CD14-positive monocyte (primary cell): ENCODE data around the gene PNMA1. TPM values are rescaled to one million over a fixed set of nuclear protein-coding genes. Genes with fewer than 3 reads are reported as not detected.

Source experiments
- DNase-seq, 3 donors: peaks; one replicate each; pipeline ENCODE4 v3.0.0-alpha.2; 2011 to 2022
- H2AFZ ChIP-seq: 2 replicates; pipeline ENCODE4 v1.6.0; 2012; ENCODE audit warnings: mild to moderate bottlenecking, low read depth, low read length, inconsistent platforms; ENCODE audit not compliant: insufficient read depth, poor library complexity, severe bottlenecking
- H3K27ac ChIP-seq, 2 donors: 1 replicate in 1 of 2; 2 replicates in 1 of 2; pipeline ENCODE4 v1.5.1; 2012 to 2013; ENCODE audit warnings: low read length in 2 of 2, control low read depth in 1 of 2, inconsistent platforms in 1 of 2, low read depth in 1 of 2, mild to moderate bottlenecking in 1 of 2
- H3K27me3 ChIP-seq, 2 donors: one replicate each; pipeline versions ENCODE4 v1.6.0 to v1.6.1; 2011 to 2013; ENCODE audit warnings: low read length in 2 of 2; ENCODE audit not compliant: control insufficient read depth in 2 of 2, insufficient read depth in 2 of 2
- H3K36me3 ChIP-seq, 2 donors: replicated peaks in 1 of 2; 1 replicate in 1 of 2; 2 replicates in 1 of 2; pipeline versions ENCODE4 v1.5.1 to v1.6.1; 2012 to 2013; ENCODE audit warnings: low read length in 2 of 2, control low read depth in 1 of 2, inconsistent platforms in 1 of 2, mild to moderate bottlenecking in 1 of 2; ENCODE audit not compliant: insufficient read depth in 2 of 2, control insufficient read depth in 1 of 2
- H3K4me1 ChIP-seq, 2 donors: 1 replicate in 1 of 2; 2 replicates in 1 of 2; pipeline versions ENCODE4 v1.5.1 to v1.6.1; 2012 to 2013; ENCODE audit warnings: low read length in 2 of 2, control low read depth in 1 of 2, inconsistent platforms in 1 of 2, mild to moderate bottlenecking in 1 of 2, moderate library complexity in 1 of 2; ENCODE audit not compliant: insufficient read depth in 2 of 2, control insufficient read depth in 1 of 2
- H3K4me2 ChIP-seq: replicated peaks from 2 replicates; pipeline ENCODE3; 2012; ENCODE audit warnings: low read length, moderate library complexity, mild to moderate bottlenecking; ENCODE audit not compliant: poor library complexity, severe bottlenecking; ENCODE audit errors: extremely low read depth
- H3K4me3 ChIP-seq, 3 experiments: fragments of 200-600 bp in 1 of 3; sonication (generic) in 1 of 3; replicated peaks in 1 of 3; 1 replicate in 2 of 3; 2 replicates in 1 of 3; pipeline ENCODE4 v1.5.1; 2011 to 2013; ENCODE audit warnings: low read length in 3 of 3, mild to moderate bottlenecking in 3 of 3, control low read depth in 2 of 3, low read depth in 2 of 3, inconsistent platforms in 1 of 3, moderate library complexity in 1 of 3
- H3K79me2 ChIP-seq: 2 replicates; pipeline ENCODE4 v1.6.0; 2012; ENCODE audit warnings: mild to moderate bottlenecking, control low read depth, inconsistent platforms, low read length, moderate library complexity; ENCODE audit not compliant: insufficient read depth
- H3K9ac ChIP-seq: 2 replicates; pipeline ENCODE4 v1.6.0; 2017; ENCODE audit warnings: low read length, mild to moderate bottlenecking; ENCODE audit not compliant: insufficient read depth, poor library complexity, severe bottlenecking
- H3K9me3 ChIP-seq, 2 donors: replicated peaks in 1 of 2; 1 replicate in 1 of 2; 2 replicates in 1 of 2; pipeline versions ENCODE4 v1.5.1 to v1.6.1; 2012 to 2013; ENCODE audit warnings: low read length in 2 of 2, control low read depth in 1 of 2; ENCODE audit not compliant: control insufficient read depth in 1 of 2, insufficient read depth in 1 of 2
- H4K20me1 ChIP-seq: 2 replicates; pipeline ENCODE4 v1.6.0; 2012; ENCODE audit warnings: mild to moderate bottlenecking, low read length, control low read depth, moderate library complexity; ENCODE audit not compliant: insufficient read depth
- H3K27ac Mint-ChIP-seq, 7 donors: one replicate each; pipeline ENCODE4 v1.8.0; 2020; ENCODE audit warnings: mild to moderate bottlenecking in 7 of 7, mixed read lengths in 7 of 7, moderate library complexity in 6 of 7, inconsistent platforms in 2 of 7
- H3K27me3 Mint-ChIP-seq, 3 donors: one replicate each; pipeline ENCODE4 v1.8.0; 2021 to 2022; ENCODE audit warnings: low read depth in 3 of 3, mild to moderate bottlenecking in 3 of 3, mixed read lengths in 3 of 3, moderate library complexity in 3 of 3, inconsistent platforms in 1 of 3
- H3K36me3 Mint-ChIP-seq, 2 donors: one replicate each; pipeline ENCODE4 v1.8.0; 2020; ENCODE audit warnings: mixed read lengths in 2 of 2, inconsistent platforms in 1 of 2, mild to moderate bottlenecking in 1 of 2
- H3K4me1 Mint-ChIP-seq: one replicate; pipeline ENCODE4 v1.8.0; 2020; ENCODE audit warnings: mild to moderate bottlenecking, mixed read lengths
- H3K4me3 Mint-ChIP-seq, 2 donors: one replicate each; pipeline ENCODE4 v1.8.0; 2020; ENCODE audit warnings: mild to moderate bottlenecking in 2 of 2, mixed read lengths in 2 of 2, moderate library complexity in 1 of 2
- H3K9me3 Mint-ChIP-seq, 7 donors: one replicate each; pipeline ENCODE4 v1.8.0; 2020 to 2022; ENCODE audit warnings: mixed read lengths in 7 of 7, mild to moderate bottlenecking in 6 of 7, moderate library complexity in 6 of 7, inconsistent platforms in 2 of 7
- CTCF ChIP-seq: fragments of 200-600 bp; IDR thresholded peaks from one replicate; pipeline ENCODE4 v1.8.0; 2022; ENCODE audit warnings: antibody characterized with exemption, mild to moderate bottlenecking
- WGBS: methylation state at CpG from one replicate; pipeline ENCODE4 v1.1.5; 2013; ENCODE audit warnings: missing lambda C conversion rate; ENCODE audit not compliant: insufficient coverage; 5-methylcytosine and 5-hydroxymethylcytosine counted together
- intact Hi-C, 2 donors: fragments of 100-400 bp; cut with micrococcal nuclease; formaldehyde crosslinking; loops; one replicate each; pipeline versions ENCODE4 v1.15.0 to v1.15.1; 2023
- polyA plus RNA-seq, 3 donors: library from polyadenylated mRNA; depleted of rRNA in 1 of 3; unstranded in 2 of 3; stranded (reverse) in 1 of 3; fragments of 300-500 nt in 2 of 3; fragments of >200 nt in 1 of 3; fragmentation: Illumina TruSeq in 2 of 3; gene quantifications; 1 replicate in 2 of 3; 2 replicates in 1 of 3; pipeline ENCODE4 v1.2.3, GENCODE V29; 2012 to 2021

Gene PNMA1
- polyA plus RNA-seq, 3 donors: 2.4 to 6.4 (median 4.4) TPM

- H3K9me3 ChIP-seq: no peaks in the 10 kb centered on the region
- 97% methylated on average over 10 of the region's 13 CpGs for WGBS
These were observed 5.2 kb upstream of the PNMA1 start for GRCh38 chr14:73719361-73719760.

GRCh38 chr14:73718418-73719251 lies 4.5 kb upstream of the PNMA1 start:
- H3K36me3 Mint-ChIP-seq: peaks cover 73 to 77% of the 10 kb centered on the region in 2 donors
- Histone ChIP-seq H3K9me3 (no peaks in the 10 kb centered on the region), H3K27ac (no peak overlapping the region), H3K27me3 (peaks cover 0 to under 1% of the 10 kb centered on the region in 2 donors), H3K4me1 (peaks cover 6 to 13% of the 10 kb centered on the region in 2 donors), H3K9ac (no peak overlapping the region), H4K20me1 (peaks cover 88% of the 10 kb centered on the region), H3K4me2 (no peak overlapping the region), H3K79me2 (no peaks in the 10 kb centered on the region), H3K36me3 (peaks cover 70 to 82% of the 10 kb centered on the region in 2 donors), H3K4me3 (no peak overlapping the region), H2AFZ (no peak overlapping the region)
- no peak for TF ChIP-seq CTCF
- peaks cover 11% of the 10 kb centered on the region for H3K4me1 Mint-ChIP-seq
- peaks cover 0 to under 1% (median 0%) of the 10 kb centered on the region in 7 donors for H3K9me3 Mint-ChIP-seq
- H3K27ac Mint-ChIP-seq: peak overlapping the region in 1 of 7 donors; percentile 79
- H3K4me3 Mint-ChIP-seq: no peak overlapping the region
- WGBS: 96% methylated on average over 35 of the region's 55 CpGs
- H3K27me3 Mint-ChIP-seq: peaks cover 1 to 2% (median 1%) of the 10 kb centered on the region in 3 donors
- no peak for DNase-seq
- intact Hi-C loops: no loop called here

More at GRCh38 chr14:73719361-73719760, 5.2 kb upstream of the PNMA1 start:
- no peak for DNase-seq
- Mint-ChIP-seq H3K27me3 (peaks cover 0 to 2% (median 0%) of the 10 kb centered on the region in 3 donors), H3K36me3 (peaks cover 80 to 84% of the 10 kb centered on the region in 2 donors), H3K4me3 (no peak overlapping the region), H3K27ac (peak overlapping the region in 1 of 7 donors; percentile 58), H3K4me1 (peaks cover 18% of the 10 kb centered on the region), H3K9me3 (no peaks in the 10 kb centered on the region)
- no peak overlapping the region for H2AFZ ChIP-seq
- no peak for TF ChIP-seq CTCF
- no peak overlapping the region for H3K4me2 ChIP-seq
- no peak overlapping the region for H3K4me3 ChIP-seq
- peaks cover 12 to 13% of the 10 kb centered on the region in 2 donors for H3K4me1 ChIP-seq
- peaks cover 77 to 90% of the 10 kb centered on the region in 2 donors for H3K36me3 ChIP-seq
- peak overlapping the region in 1 of 2 donors; percentile 20 for H3K27ac ChIP-seq
- H3K27me3 ChIP-seq: no peaks in the 10 kb centered on the region
- intact Hi-C loops: no loop called here
- H4K20me1 ChIP-seq: peaks cover 96% of the 10 kb centered on the region
- no peaks in the 10 kb centered on the region for H3K79me2 ChIP-seq
- no peak overlapping the region for H3K9ac ChIP-seq
